ENCODE data around the gene ATG4B. TPM values are rescaled to one million over a fixed set of nuclear protein-coding genes. Genes with fewer than 3 reads are reported as not detected.

The ATG4B gene
- total RNA-seq, 1 experiment from 2014 or later, result 133 TPM

- peaks cover 13% of the 10 kb centered on the region for H3K4me1 Mint-ChIP-seq
- peak; percentile 99 for ATAC-seq
- TF ChIP-seq, protein P1, sequence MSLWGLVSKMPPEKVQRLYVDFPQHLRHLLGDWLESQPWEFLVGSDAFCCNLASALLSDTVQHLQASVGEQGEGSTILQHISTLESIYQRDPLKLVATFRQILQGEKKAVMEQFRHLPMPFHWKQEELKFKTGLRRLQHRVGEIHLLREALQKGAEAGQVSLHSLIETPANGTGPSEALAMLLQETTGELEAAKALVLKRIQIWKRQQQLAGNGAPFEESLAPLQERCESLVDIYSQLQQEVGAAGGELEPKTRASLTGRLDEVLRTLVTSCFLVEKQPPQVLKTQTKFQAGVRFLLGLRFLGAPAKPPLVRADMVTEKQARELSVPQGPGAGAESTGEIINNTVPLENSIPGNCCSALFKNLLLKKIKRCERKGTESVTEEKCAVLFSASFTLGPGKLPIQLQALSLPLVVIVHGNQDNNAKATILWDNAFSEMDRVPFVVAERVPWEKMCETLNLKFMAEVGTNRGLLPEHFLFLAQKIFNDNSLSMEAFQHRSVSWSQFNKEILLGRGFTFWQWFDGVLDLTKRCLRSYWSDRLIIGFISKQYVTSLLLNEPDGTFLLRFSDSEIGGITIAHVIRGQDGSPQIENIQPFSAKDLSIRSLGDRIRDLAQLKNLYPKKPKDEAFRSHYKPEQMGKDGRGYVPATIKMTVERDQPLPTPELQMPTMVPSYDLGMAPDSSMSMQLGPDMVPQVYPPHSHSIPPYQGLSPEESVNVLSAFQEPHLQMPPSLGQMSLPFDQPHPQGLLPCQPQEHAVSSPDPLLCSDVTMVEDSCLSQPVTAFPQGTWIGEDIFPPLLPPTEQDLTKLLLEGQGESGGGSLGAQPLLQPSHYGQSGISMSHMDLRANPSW (CRISPR knock-in tag; conservative IDR thresholded peaks at IDR 0.05; ENCODE audit: low read depth), result no peak
- TF ChIP-seq NFATC4 (CRISPR knock-in tag; IDR thresholded peaks at IDR 0.05) (no peak), HMGXB4 (CRISPR knock-in tag; IDR thresholded peaks at IDR 0.05) (peak; percentile 90), FOXP1 (CRISPR knock-in tag; IDR thresholded peaks at IDR 0.05; ENCODE audit: borderline replicate concordance) (0 out of 2 replicates have a peak, but pooled peaks have one; percentile 59), TEAD4 (CRISPR knock-in tag; IDR thresholded peaks at IDR 0.05) (no peak), CREM (CRISPR knock-in tag; IDR thresholded peaks at IDR 0.05) (0 out of 2 replicates have a peak, but pooled peaks have one; percentile 61), SMAD3 (CRISPR knock-in tag; IDR thresholded peaks at IDR 0.05; ENCODE audit: borderline replicate concordance) (peak; percentile 11; the same call in 1 of the 2 replicates), ELF4 (CRISPR knock-in tag; IDR thresholded peaks at IDR 0.05; ENCODE audit: low read depth) (no peak), TCF7 (CRISPR knock-in tag; IDR thresholded peaks at IDR 0.05; ENCODE audit: low read depth) (no peak), ARID4B (CRISPR knock-in tag; IDR thresholded peaks at IDR 0.05; ENCODE audit: borderline replicate concordance) (peak; percentile 41; the same call in 1 of the 2 replicates), USF1 (CRISPR knock-in tag; IDR thresholded peaks at IDR 0.05) (0 out of 2 replicates have a peak, but pooled peaks have one; percentile 6), ZBTB43 (CRISPR knock-in tag; IDR thresholded peaks at IDR 0.05) (no peak), ZNF138 (CRISPR knock-in tag; conservative IDR thresholded peaks at IDR 0.05) (peak; percentile 75; the same call in 1 of the 2 replicates), ESRRA (CRISPR knock-in tag; IDR thresholded peaks at IDR 0.05; ENCODE audit: borderline replicate concordance) (peak; percentile 69; the same call in 1 of the 2 replicates)
- TF ChIP-seq, protein P2, sequence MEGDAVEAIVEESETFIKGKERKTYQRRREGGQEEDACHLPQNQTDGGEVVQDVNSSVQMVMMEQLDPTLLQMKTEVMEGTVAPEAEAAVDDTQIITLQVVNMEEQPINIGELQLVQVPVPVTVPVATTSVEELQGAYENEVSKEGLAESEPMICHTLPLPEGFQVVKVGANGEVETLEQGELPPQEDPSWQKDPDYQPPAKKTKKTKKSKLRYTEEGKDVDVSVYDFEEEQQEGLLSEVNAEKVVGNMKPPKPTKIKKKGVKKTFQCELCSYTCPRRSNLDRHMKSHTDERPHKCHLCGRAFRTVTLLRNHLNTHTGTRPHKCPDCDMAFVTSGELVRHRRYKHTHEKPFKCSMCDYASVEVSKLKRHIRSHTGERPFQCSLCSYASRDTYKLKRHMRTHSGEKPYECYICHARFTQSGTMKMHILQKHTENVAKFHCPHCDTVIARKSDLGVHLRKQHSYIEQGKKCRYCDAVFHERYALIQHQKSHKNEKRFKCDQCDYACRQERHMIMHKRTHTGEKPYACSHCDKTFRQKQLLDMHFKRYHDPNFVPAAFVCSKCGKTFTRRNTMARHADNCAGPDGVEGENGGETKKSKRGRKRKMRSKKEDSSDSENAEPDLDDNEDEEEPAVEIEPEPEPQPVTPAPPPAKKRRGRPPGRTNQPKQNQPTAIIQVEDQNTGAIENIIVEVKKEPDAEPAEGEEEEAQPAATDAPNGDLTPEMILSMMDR (IDR thresholded peaks at IDR 0.05), result peak; percentile 54
- TF ChIP-seq, protein P3, sequence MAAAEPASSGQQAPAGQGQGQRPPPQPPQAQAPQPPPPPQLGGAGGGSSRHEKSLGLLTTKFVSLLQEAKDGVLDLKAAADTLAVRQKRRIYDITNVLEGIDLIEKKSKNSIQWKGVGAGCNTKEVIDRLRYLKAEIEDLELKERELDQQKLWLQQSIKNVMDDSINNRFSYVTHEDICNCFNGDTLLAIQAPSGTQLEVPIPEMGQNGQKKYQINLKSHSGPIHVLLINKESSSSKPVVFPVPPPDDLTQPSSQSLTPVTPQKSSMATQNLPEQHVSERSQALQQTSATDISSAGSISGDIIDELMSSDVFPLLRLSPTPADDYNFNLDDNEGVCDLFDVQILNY (CRISPR knock-in tag; IDR thresholded peaks at IDR 0.05), result peak; percentile 93
These were observed 27.4 kb upstream of the ATG4B start for GRCh38 chr2:241609859-241610793.

More at GRCh38 chr2:241609859-241610793, 27.4 kb upstream of the ATG4B start:
- no peaks in the 10 kb centered on the region for H3K9me3 Mint-ChIP-seq
- peak; percentile 97 for DNase-seq (ENCODE audit: low spot score)
- POLR2A ChIA-PET, result interaction anchor here (1.0 to 1.4 kb wide), 2 partner anchors 51 to 77 kb away, joined by 3 to 6 read pairs; partner anchors contain the start of genes BOK and DTYMK
- no peaks in the 10 kb centered on the region for H3K27me3 Mint-ChIP-seq (ENCODE audit: low read depth)
- CTCF ChIA-PET, result interaction anchor here (0.5 to 2.1 kb wide), 26 partner anchors 8 to 256 kb away, joined by 3 to 11 read pairs (median 3); partner anchors contain the start of genes ATG4B, DTYMK and ING5
- H3K36me3 Mint-ChIP-seq, result peaks cover 5% of the 10 kb centered on the region; the same call in 1 of the 2 replicates
- peak overlapping the region; percentile 94 for H3K27ac Mint-ChIP-seq
- H3K4me3 Mint-ChIP-seq, result peak overlapping the region; percentile 81
